SK-N-SH (cell line): ENCODE data around the gene INSYN1. TPM values are rescaled to one million over a fixed set of nuclear protein-coding genes. Genes with fewer than 3 reads are reported as not detected.

Experiments used
- CTCF ChIA-PET: fragments of 300-600, 350-600 bp; formaldehyde crosslinking; extraction: SDS; loops from one replicate; lab custom pipeline; 2021; lab: Yijun Ruan, JAX
- POLR2A ChIA-PET: fragments of 350-600 bp; sonication (Branson Sonifier 250); formaldehyde crosslinking; extraction: SDS; loops from one replicate; lab custom pipeline; 2020; ENCODE audit warnings: antibody characterized with exemption, inconsistent platforms; lab: Yijun Ruan, JAX
- DNase-seq: peaks from one replicate; pipeline ENCODE4 v3.0.0; 2012
- H2AFZ ChIP-seq: fragments of 200-600 bp; sonication (generic); 2 replicates; pipeline ENCODE4 v1.8.1; 2016; ENCODE audit warnings: antibody characterized with exemption, mild to moderate bottlenecking, low read depth
- H3F3A ChIP-seq: fragments of 200-600 bp; sonication (generic); replicated peaks from 2 replicates; pipeline ENCODE3; 2016; ENCODE audit warnings: antibody characterized with exemption, mild to moderate bottlenecking; ENCODE audit not compliant: insufficient read depth
- H3K27ac ChIP-seq, 2 experiments: fragments of 200-500 bp in 1 of 2; fragments of 200-600 bp in 1 of 2; sonication (Bioruptor generic) in 1 of 2; sonication (generic), shearing (Covaris generic) in 1 of 2; 2 replicates each; pipeline versions ENCODE4 v1.5.1 to v1.6.1; 2014 to 2016; ENCODE audit warnings: low read depth in 2 of 2, inconsistent platforms in 1 of 2, low read length in 1 of 2, mild to moderate bottlenecking in 1 of 2, mixed read lengths in 1 of 2
- H3K27me3 ChIP-seq: fragments of 200-600 bp; sonication (generic), shearing (Covaris generic); 2 replicates; pipeline ENCODE4 v1.6.1; 2016; ENCODE audit warnings: mixed run types; ENCODE audit not compliant: insufficient read depth
- H3K36me3 ChIP-seq, 2 experiments: fragments of 200-500 bp in 1 of 2; fragments of 200-600 bp in 1 of 2; sonication (Bioruptor generic) in 1 of 2; sonication (generic) in 1 of 2; replicated peaks in 1 of 2; 2 replicates each; pipeline versions ENCODE3 to v1.5.1; 2014 to 2016; ENCODE audit warnings: low read length in 1 of 2, mild to moderate bottlenecking in 1 of 2; ENCODE audit not compliant: insufficient read depth in 2 of 2, control insufficient read depth in 1 of 2
- H3K4me1 ChIP-seq, 2 experiments: fragments of 200-500 bp in 1 of 2; fragments of 200-600 bp in 1 of 2; sonication (Bioruptor generic) in 1 of 2; sonication (generic), shearing (Covaris generic) in 1 of 2; 2 replicates each; pipeline versions ENCODE4 v1.5.1 to v1.6.1; 2014 to 2016; ENCODE audit warnings: low read depth in 1 of 2, low read length in 1 of 2, mixed run types in 1 of 2; ENCODE audit not compliant: insufficient read depth in 2 of 2, control insufficient read depth in 1 of 2
- H3K4me2 ChIP-seq: fragments of 200-600 bp; sonication (generic), shearing (Covaris generic); 2 replicates; pipeline ENCODE4 v1.6.1; 2017; ENCODE audit warnings: mixed run types
- H3K4me3 ChIP-seq, 2 experiments: fragments of 200-500 bp in 1 of 2; fragments of 200-600 bp in 1 of 2; sonication (Bioruptor generic) in 1 of 2; sonication (generic), shearing (Covaris generic) in 1 of 2; 2 replicates each; pipeline versions ENCODE4 v1.5.1 to v1.8.1; 2014 to 2016; ENCODE audit warnings: low read depth in 2 of 2, inconsistent platforms in 1 of 2, low read length in 1 of 2, mild to moderate bottlenecking in 1 of 2, mixed read lengths in 1 of 2, moderate library complexity in 1 of 2
- H3K79me2 ChIP-seq: fragments of 200-600 bp; sonication (generic); 2 replicates; pipeline ENCODE4 v1.8.1; 2017; ENCODE audit warnings: mild to moderate bottlenecking; ENCODE audit not compliant: insufficient read depth
- H3K9ac ChIP-seq: fragments of 200-600 bp; sonication (generic); 2 replicates; pipeline ENCODE4 v1.6.1; 2017; ENCODE audit warnings: mixed run types
- H3K9me2 ChIP-seq: fragments of 200-600 bp; sonication (generic); 2 replicates; pipeline ENCODE4 v1.6.1; 2017; ENCODE audit warnings: mixed run types
- H3K9me3 ChIP-seq: fragments of 200-600 bp; sonication (generic); 2 replicates; pipeline ENCODE4 v1.6.1; 2017; ENCODE audit warnings: mixed run types, mild to moderate bottlenecking, moderate library complexity
- H4K20me1 ChIP-seq: fragments of 200-600 bp; sonication (generic); 2 replicates; pipeline ENCODE4 v1.6.1; 2017; ENCODE audit warnings: mild to moderate bottlenecking, mixed run types; ENCODE audit not compliant: insufficient read depth
- CHD2 ChIP-seq: fragments of 150-350 bp; IDR thresholded peaks from 2 replicates; pipeline ENCODE4 v1.6.1; 2018; ENCODE audit warnings: low read length; ENCODE audit not compliant: partially characterized antibody
- EP300 ChIP-seq, 2 experiments: IDR thresholded peaks; 2 replicates each; pipeline versions ENCODE4 v1.4.0 to v1.6.1; 2012; ENCODE audit warnings: borderline replicate concordance in 1 of 2, low read depth in 1 of 2, low read length in 1 of 2
- FOXM1 ChIP-seq: IDR thresholded peaks from 2 replicates; pipeline ENCODE4 v1.4.0; 2012; ENCODE audit warnings: low read depth, mild to moderate bottlenecking
- JUND ChIP-seq: IDR thresholded peaks from 2 replicates; pipeline ENCODE4 v1.4.0; 2012
- NFIC ChIP-seq: IDR thresholded peaks from 2 replicates; pipeline ENCODE4 v1.4.0; 2012; ENCODE audit warnings: borderline replicate concordance
- NRF1 ChIP-seq: IDR thresholded peaks from 2 replicates; pipeline ENCODE4 v1.6.1; 2012; ENCODE audit warnings: low read depth, mild to moderate bottlenecking, low read length
- POLR2AphosphoS5 ChIP-seq: IDR thresholded peaks from 2 replicates; pipeline ENCODE4 v1.6.1; 2012; ENCODE audit warnings: low read depth, low read length
- RAD21 ChIP-seq: IDR thresholded peaks from 2 replicates; pipeline ENCODE4 v1.6.1; 2012; ENCODE audit warnings: mild to moderate bottlenecking, low read length
- RCOR1 ChIP-seq: fragments of 150-350 bp; IDR thresholded peaks from 2 replicates; pipeline ENCODE4 v1.6.1; 2017; ENCODE audit warnings: antibody characterized with exemption, low read length
- RFX5 ChIP-seq: IDR thresholded peaks from 2 replicates; pipeline ENCODE4 v1.6.1; 2012; ENCODE audit warnings: mild to moderate bottlenecking, improper control_type of control experiment, low read length
- SIN3A ChIP-seq: IDR thresholded peaks from 2 replicates; pipeline ENCODE4 v1.6.1; 2012; ENCODE audit warnings: low read depth, mild to moderate bottlenecking, low read length, moderate library complexity, borderline replicate concordance
- TCF12 ChIP-seq: IDR thresholded peaks from 2 replicates; pipeline ENCODE4 v1.4.0; 2012
- YY1 ChIP-seq: IDR thresholded peaks from 2 replicates; pipeline ENCODE4 v1.4.0; 2012; ENCODE audit warnings: low read depth, mild to moderate bottlenecking
- ZBTB33 ChIP-seq: IDR thresholded peaks from 2 replicates; pipeline ENCODE4 v1.4.0; 2012; ENCODE audit warnings: low read depth, borderline replicate concordance
- WGBS: methylation state at CpG from one replicate; pipeline ENCODE4 v1.1.6; 2017; ENCODE audit warnings: low lambda C conversion rate; 5-methylcytosine and 5-hydroxymethylcytosine counted together
- polyA plus RNA-seq, 3 experiments: library from polyadenylated mRNA; depleted of rRNA; stranded (reverse); fragments of >200 nt; gene quantifications; 2 replicates each; pipeline ENCODE4 v1.2.3, GENCODE V29; 2012
- TF ChIP-seq, protein P1 (sequence below): IDR thresholded peaks from 2 replicates; pipeline ENCODE4; 2012
- TF ChIP-seq, protein P2 (sequence below): IDR thresholded peaks from 2 replicates; pipeline ENCODE4 v1.4.0; 2012; ENCODE audit warnings: low read depth
- TF ChIP-seq, protein P3 (sequence below): IDR thresholded peaks from 2 replicates; pipeline ENCODE4 v1.6.1; 2012; ENCODE audit warnings: mild to moderate bottlenecking, low read depth, low read length, moderate library complexity
- TF ChIP-seq, protein P4 (sequence below): fragments of 150-350 bp; IDR thresholded peaks from 2 replicates; pipeline ENCODE4 v1.6.1; 2017; ENCODE audit warnings: antibody characterized with exemption, low read length, low read depth, borderline replicate concordance

Gene INSYN1
- polyA plus RNA-seq, 1 of the 3 experiments (the other 2 are of a cell fraction): 3.7 TPM

GRCh38 chr15:73709686-73710085 is 43.5 kb downstream of the INSYN1 start:
- no peaks in the 10 kb centered on the region for H3K9me2 ChIP-seq
- POLR2A ChIA-PET: no interaction called here
- H3K27me3 ChIP-seq: no peaks in the 10 kb centered on the region
- H3K9ac ChIP-seq: no peak overlapping the region
- DNase-seq: no peak
- H3K36me3 ChIP-seq: peaks cover 41 to 80% of the 10 kb centered on the region in 2 experiments
- no peak overlapping the region for H3K27ac ChIP-seq
- H3K4me2 ChIP-seq: no peak overlapping the region
- CTCF ChIA-PET: interaction anchor here (1.1 to 15.0 kb wide), 8 partner anchors 9 to 425 kb away, joined by 3 to 256 read pairs (median 4); partner anchors contain the start of gene NPTN
- TF ChIP-seq RAD21: no peak
- TF ChIP-seq, protein P1, sequence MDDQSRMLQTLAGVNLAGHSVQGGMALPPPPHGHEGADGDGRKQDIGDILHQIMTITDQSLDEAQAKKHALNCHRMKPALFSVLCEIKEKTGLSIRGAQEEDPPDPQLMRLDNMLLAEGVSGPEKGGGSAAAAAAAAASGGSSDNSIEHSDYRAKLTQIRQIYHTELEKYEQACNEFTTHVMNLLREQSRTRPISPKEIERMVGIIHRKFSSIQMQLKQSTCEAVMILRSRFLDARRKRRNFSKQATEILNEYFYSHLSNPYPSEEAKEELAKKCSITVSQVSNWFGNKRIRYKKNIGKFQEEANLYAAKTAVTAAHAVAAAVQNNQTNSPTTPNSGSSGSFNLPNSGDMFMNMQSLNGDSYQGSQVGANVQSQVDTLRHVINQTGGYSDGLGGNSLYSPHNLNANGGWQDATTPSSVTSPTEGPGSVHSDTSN: no peak
- no peak for TF ChIP-seq JUND
- TF ChIP-seq RFX5: no peak
- no peak for TF ChIP-seq FOXM1
- no peak for TF ChIP-seq ZBTB33
- no peak for TF ChIP-seq NFIC
- TF ChIP-seq, protein P2, sequence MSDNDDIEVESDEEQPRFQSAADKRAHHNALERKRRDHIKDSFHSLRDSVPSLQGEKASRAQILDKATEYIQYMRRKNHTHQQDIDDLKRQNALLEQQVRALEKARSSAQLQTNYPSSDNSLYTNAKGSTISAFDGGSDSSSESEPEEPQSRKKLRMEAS: no peak
- TF ChIP-seq SIN3A: no peak
- TF ChIP-seq, protein P3, sequence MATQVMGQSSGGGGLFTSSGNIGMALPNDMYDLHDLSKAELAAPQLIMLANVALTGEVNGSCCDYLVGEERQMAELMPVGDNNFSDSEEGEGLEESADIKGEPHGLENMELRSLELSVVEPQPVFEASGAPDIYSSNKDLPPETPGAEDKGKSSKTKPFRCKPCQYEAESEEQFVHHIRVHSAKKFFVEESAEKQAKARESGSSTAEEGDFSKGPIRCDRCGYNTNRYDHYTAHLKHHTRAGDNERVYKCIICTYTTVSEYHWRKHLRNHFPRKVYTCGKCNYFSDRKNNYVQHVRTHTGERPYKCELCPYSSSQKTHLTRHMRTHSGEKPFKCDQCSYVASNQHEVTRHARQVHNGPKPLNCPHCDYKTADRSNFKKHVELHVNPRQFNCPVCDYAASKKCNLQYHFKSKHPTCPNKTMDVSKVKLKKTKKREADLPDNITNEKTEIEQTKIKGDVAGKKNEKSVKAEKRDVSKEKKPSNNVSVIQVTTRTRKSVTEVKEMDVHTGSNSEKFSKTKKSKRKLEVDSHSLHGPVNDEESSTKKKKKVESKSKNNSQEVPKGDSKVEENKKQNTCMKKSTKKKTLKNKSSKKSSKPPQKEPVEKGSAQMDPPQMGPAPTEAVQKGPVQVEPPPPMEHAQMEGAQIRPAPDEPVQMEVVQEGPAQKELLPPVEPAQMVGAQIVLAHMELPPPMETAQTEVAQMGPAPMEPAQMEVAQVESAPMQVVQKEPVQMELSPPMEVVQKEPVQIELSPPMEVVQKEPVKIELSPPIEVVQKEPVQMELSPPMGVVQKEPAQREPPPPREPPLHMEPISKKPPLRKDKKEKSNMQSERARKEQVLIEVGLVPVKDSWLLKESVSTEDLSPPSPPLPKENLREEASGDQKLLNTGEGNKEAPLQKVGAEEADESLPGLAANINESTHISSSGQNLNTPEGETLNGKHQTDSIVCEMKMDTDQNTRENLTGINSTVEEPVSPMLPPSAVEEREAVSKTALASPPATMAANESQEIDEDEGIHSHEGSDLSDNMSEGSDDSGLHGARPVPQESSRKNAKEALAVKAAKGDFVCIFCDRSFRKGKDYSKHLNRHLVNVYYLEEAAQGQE: no peak
- no peak for TF ChIP-seq YY1
- no peak for TF ChIP-seq POLR2AphosphoS5
- TF ChIP-seq, protein P4, sequence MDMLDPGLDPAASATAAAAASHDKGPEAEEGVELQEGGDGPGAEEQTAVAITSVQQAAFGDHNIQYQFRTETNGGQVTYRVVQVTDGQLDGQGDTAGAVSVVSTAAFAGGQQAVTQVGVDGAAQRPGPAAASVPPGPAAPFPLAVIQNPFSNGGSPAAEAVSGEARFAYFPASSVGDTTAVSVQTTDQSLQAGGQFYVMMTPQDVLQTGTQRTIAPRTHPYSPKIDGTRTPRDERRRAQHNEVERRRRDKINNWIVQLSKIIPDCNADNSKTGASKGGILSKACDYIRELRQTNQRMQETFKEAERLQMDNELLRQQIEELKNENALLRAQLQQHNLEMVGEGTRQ: no peak
- TF ChIP-seq NRF1: no peak
- TF ChIP-seq TCF12: no peak
- no peak for TF ChIP-seq RCOR1
- TF ChIP-seq CHD2: no peak
- TF ChIP-seq EP300 (IDR thresholded peaks at IDR 0.05; ENCODE audit: borderline replicate concordance in 1 of 2, low read depth in 1 of 2, low read length in 1 of 2): no peak
- TF ChIP-seq, all 33 proteins: peak for 0
- peaks cover 21% of the 10 kb centered on the region for H4K20me1 ChIP-seq
- no peaks in the 10 kb centered on the region for H3K9me3 ChIP-seq
- no peak overlapping the region for H3K4me3 ChIP-seq
- H2AFZ ChIP-seq: no peak overlapping the region
- no peaks in the 10 kb centered on the region; a peak in 1 of 4 replicates for H3K4me1 ChIP-seq
- H3K79me2 ChIP-seq: peaks cover 7% of the 10 kb centered on the region; the same call in 1 of the 2 replicates
- H3F3A ChIP-seq: peaks cover 2% of the 10 kb centered on the region
- 96% methylated on average over 4 of the region's 4 CpGs for WGBS
